HG03442 (cell line): ENCODE results near the gene D2HGDH.
A peak's percentile ranks its signal among the peaks of the same experiment; 100 is the strongest.

ENCODE experiments used
- ATAC-seq: cut with Tn5 transposase; IDR thresholded peaks from one replicate; pipeline ENCODE4 v1.9.1; 2021; ENCODE audit warnings: mild to moderate bottlenecking, moderate library complexity; ENCODE audit not compliant: unreplicated experiment

Gene D2HGDH

GRCh38 chr2:241734467-241735208 is at the start of gene D2HGDH:
Gene D2HGDH (plus strand): TSS chr2:241734630. CDS start chr2:241735225, 595 bp downstream.
- peak; percentile 72 for ATAC-seq

- peak; percentile 4 for ATAC-seq
These were observed 48.1 kb upstream of the D2HGDH start for GRCh38 chr2:241686324-241686649.

- peak; percentile 89 for ATAC-seq
These were observed 47.6 kb upstream of the D2HGDH start, which contains the start of gene DTYMK for GRCh38 chr2:241686650-241687425. Gene DTYMK (minus strand): TSS chr2:241686815. CDS start chr2:241686783, 32 bp downstream.

GRCh38 chr2:241689306-241689705 is 45.1 kb upstream of the D2HGDH start:
- no peak for ATAC-seq

- no peak for ATAC-seq
These were observed 44.2 kb upstream of the D2HGDH start for GRCh38 chr2:241690202-241690717.

- no peak for ATAC-seq
These were observed 42.0 kb upstream of the D2HGDH start for GRCh38 chr2:241692448-241692847.

- no peak for ATAC-seq
These were observed 38.8 kb upstream of the D2HGDH start for GRCh38 chr2:241695651-241696050.

GRCh38 chr2:241701149-241701398 is 33.4 kb upstream of the D2HGDH start:
- ATAC-seq = no peak

- peak; percentile 51 for ATAC-seq
These were observed 32.9 kb upstream of the D2HGDH start, which contains the start of gene ING5 for GRCh38 chr2:241701399-241702154. Gene ING5 (plus strand): TSS chr2:241702039. CDS start chr2:241702066, 27 bp downstream.

- ATAC-seq = peak; percentile 69
These were observed 32.0 kb upstream of the D2HGDH start for GRCh38 chr2:241702155-241703031.

- ATAC-seq = no peak
These were observed 31.3 kb upstream of the D2HGDH start for GRCh38 chr2:241703032-241703604.

- no peak for ATAC-seq
These were observed 27.9 kb upstream of the D2HGDH start for GRCh38 chr2:241706537-241706936.

GRCh38 chr2:241708879-241709278 is 25.6 kb upstream of the D2HGDH start:
- ATAC-seq = no peak

GRCh38 chr2:241719093-241719492 is 15.3 kb upstream of the D2HGDH start:
- no peak for ATAC-seq

GRCh38 chr2:241720099-241720498 is 14.3 kb upstream of the D2HGDH start:
- ATAC-seq = no peak

- ATAC-seq = no peak
These were observed 13.9 kb upstream of the D2HGDH start for GRCh38 chr2:241720560-241720959.

- ATAC-seq = no peak
These were observed 12.6 kb upstream of the D2HGDH start for GRCh38 chr2:241721852-241722251.

GRCh38 chr2:241722896-241723454 is 11.5 kb upstream of the D2HGDH start:
- ATAC-seq = no peak

- no peak for ATAC-seq
These were observed 10.0 kb upstream of the D2HGDH start for GRCh38 chr2:241724259-241724974.
